ENCODE measurements around the gene NSG1. TPM values are rescaled to one million over a fixed set of nuclear protein-coding genes. Genes with fewer than 3 reads are reported as not detected.

NSG1 gene
- total and polyA plus RNA-seq, 3 donors from 2014 or later: 27.5 to 67.2 (median 30.0) TPM

- 82 to 96% methylated on average over 4 of the region's 4 CpGs for WGBS, 2 donors
Observed at GRCh38 chr4:4398430-4398829, 11.5 kb downstream of the NSG1 start.

GRCh38 chr4:4401036-4401435, 14.1 kb downstream of the NSG1 start:
- no peak overlapping the region for H3K27ac ChIP-seq
- no peaks in the 10 kb centered on the region for H3K9me3 ChIP-seq
- H3K36me3 ChIP-seq (ENCODE audit: low read depth, missing control alignments): no peaks in the 10 kb centered on the region
- H3K4me1 ChIP-seq: peaks cover 4% of the 10 kb centered on the region
- H3K27me3 ChIP-seq: no peaks in the 10 kb centered on the region
- TF ChIP-seq POLR2A (IDR thresholded peaks at IDR 0.05) (no peak), CTCF (IDR thresholded peaks at IDR 0.05) (no peak)
- intact Hi-C loops (cut with DNase I; ENCODE audit: low total_unique reads): no loop called here
- DNase-seq: no peak
- 80 to 83% methylated on average over 7 of the region's 7 CpGs for WGBS, 2 donors
- no peak overlapping the region for H3K4me3 ChIP-seq

More at GRCh38 chr4:4398430-4398829, 11.5 kb downstream of the NSG1 start:
- H3K27ac ChIP-seq: no peak overlapping the region
- peaks cover 12% of the 10 kb centered on the region for H3K4me1 ChIP-seq
- no peaks in the 10 kb centered on the region for H3K27me3 ChIP-seq
- no peak overlapping the region for H3K4me3 ChIP-seq
- no peaks in the 10 kb centered on the region for H3K36me3 ChIP-seq (ENCODE audit: low read depth, missing control alignments)
- H3K9me3 ChIP-seq: no peaks in the 10 kb centered on the region
- DNase-seq: no peak
- TF ChIP-seq CTCF (IDR thresholded peaks at IDR 0.05): no peak
- TF ChIP-seq POLR2A (IDR thresholded peaks at IDR 0.05): no peak
- intact Hi-C loops (cut with DNase I; ENCODE audit: low total_unique reads): no loop called here

- H3K9me3 ChIP-seq: no peaks in the 10 kb centered on the region
- H3K36me3 ChIP-seq (ENCODE audit: low read depth, missing control alignments): no peaks in the 10 kb centered on the region
- TF ChIP-seq CTCF (IDR thresholded peaks at IDR 0.05) (no peak), POLR2A (IDR thresholded peaks at IDR 0.05) (no peak)
- no peak overlapping the region for H3K4me3 ChIP-seq
- no peak for DNase-seq
- 80 to 83% methylated on average over 13 of the region's 13 CpGs for WGBS, 2 donors
- no peaks in the 10 kb centered on the region for H3K27me3 ChIP-seq
- no peak overlapping the region for H3K27ac ChIP-seq
- H3K4me1 ChIP-seq: no peaks in the 10 kb centered on the region
- intact Hi-C loops (cut with DNase I; ENCODE audit: low total_unique reads): no loop called here
Observed at GRCh38 chr4:4402966-4403365, 16.1 kb downstream of the NSG1 start.

GRCh38 chr4:4405358-4405962, 18.6 kb downstream of the NSG1 start:
- Histone ChIP-seq H3K9me3 (no peaks in the 10 kb centered on the region), H3K4me1 (no peaks in the 10 kb centered on the region), H3K27me3 (no peaks in the 10 kb centered on the region), H3K4me3 (no peak overlapping the region), H3K27ac (no peak overlapping the region), H3K36me3 (ENCODE audit: low read depth, missing control alignments) (no peaks in the 10 kb centered on the region)
- WGBS, 2 donors: 87 to 95% methylated on average over 15 of the region's 15 CpGs
- no peak for DNase-seq
- TF ChIP-seq POLR2A (IDR thresholded peaks at IDR 0.05): no peak
- TF ChIP-seq CTCF (IDR thresholded peaks at IDR 0.05): no peak
- intact Hi-C loops (cut with DNase I; ENCODE audit: low total_unique reads): no loop called here
